IPS-20b (cell line): ENCODE data around the gene UFSP2.

ENCODE experiments used
- H3K27ac ChIP-seq: one replicate; pipeline ENCODE4 v1.5.1; 2013; ENCODE audit warnings: low read length
- H3K27me3 ChIP-seq: 2 replicates; pipeline ENCODE4 v1.6.1; 2013; ENCODE audit warnings: mild to moderate bottlenecking, low read length, inconsistent platforms; ENCODE audit not compliant: insufficient read depth
- H3K36me3 ChIP-seq: 2 replicates; pipeline ENCODE4 v1.6.1; 2013; ENCODE audit warnings: low read depth, mild to moderate bottlenecking, inconsistent platforms, low read length, moderate library complexity; ENCODE audit not compliant: insufficient read depth
- H3K4me1 ChIP-seq: 2 replicates; pipeline ENCODE4 v1.6.1; 2013; ENCODE audit warnings: mild to moderate bottlenecking, control low read depth, inconsistent platforms, low read length, moderate library complexity; ENCODE audit not compliant: insufficient read depth
- H3K4me3 ChIP-seq: 2 replicates; pipeline ENCODE4 v1.5.1; 2013; ENCODE audit warnings: mild to moderate bottlenecking, low read length, inconsistent platforms
- H3K9ac ChIP-seq: 2 replicates; pipeline ENCODE4 v1.6.1; 2013; ENCODE audit warnings: low read depth, mild to moderate bottlenecking, inconsistent platforms, low read length, moderate library complexity
- H3K9me3 ChIP-seq: 2 replicates; pipeline ENCODE4 v1.6.1; 2013; ENCODE audit warnings: mild to moderate bottlenecking, low read depth, low read length, inconsistent platforms; ENCODE audit not compliant: insufficient read depth

UFSP2 gene

DNA sequence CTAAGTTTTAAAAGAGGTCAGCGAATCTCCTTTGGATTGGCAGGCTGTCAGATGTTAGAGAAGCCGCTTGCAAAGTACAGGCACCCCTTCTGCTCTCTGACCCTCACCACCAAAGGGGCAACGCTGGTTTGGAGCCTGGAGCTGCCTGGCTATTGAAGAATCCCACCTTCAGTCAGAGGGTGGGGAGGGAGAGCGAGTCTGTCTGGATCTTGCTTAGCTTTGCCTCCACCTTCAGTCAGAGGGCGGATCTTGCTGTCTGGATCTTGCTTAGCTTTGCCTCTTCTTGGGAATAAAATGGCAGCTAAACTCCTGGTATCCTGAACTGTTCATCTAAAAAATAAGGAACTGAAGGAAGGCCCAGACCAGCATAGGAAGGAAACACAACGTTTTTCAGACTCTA is 38.4 kb upstream of the UFSP2 start:
- H3K27ac ChIP-seq: no peak overlapping the region
- 0 out of 2 replicates have a peak, but pooled peaks cover 2% of the 10 kb centered on the region for H3K27me3 ChIP-seq
- no peaks in the 10 kb centered on the region for H3K9me3 ChIP-seq
- no peak overlapping the region for H3K9ac ChIP-seq
- peaks cover 3% of the 10 kb centered on the region; the same call in 1 of the 2 replicates for H3K4me1 ChIP-seq
- H3K36me3 ChIP-seq: no peaks in the 10 kb centered on the region
- H3K4me3 ChIP-seq: no peak overlapping the region

DNA sequence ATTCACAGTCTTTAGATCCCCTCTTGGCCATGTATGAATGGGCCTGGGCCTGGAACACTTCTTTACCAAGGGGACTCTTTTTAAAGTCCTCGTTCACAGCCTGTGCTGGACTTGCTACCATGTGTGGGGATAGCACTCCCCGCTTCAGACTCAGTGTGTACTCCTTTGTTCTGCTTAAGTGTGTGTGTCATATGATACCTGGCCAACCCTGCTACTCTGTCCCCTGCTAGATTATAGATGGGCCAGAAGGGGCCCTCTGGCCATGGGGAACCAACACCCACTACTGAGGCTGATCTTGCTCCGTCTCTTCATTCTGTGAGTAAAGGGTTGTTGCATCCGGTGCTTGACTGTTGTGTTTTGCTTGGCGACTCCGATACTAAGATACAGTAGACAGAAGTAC is 37.8 kb upstream of the UFSP2 start:
- H3K4me1 ChIP-seq: peaks cover 3% of the 10 kb centered on the region; the same call in 1 of the 2 replicates

DNA sequence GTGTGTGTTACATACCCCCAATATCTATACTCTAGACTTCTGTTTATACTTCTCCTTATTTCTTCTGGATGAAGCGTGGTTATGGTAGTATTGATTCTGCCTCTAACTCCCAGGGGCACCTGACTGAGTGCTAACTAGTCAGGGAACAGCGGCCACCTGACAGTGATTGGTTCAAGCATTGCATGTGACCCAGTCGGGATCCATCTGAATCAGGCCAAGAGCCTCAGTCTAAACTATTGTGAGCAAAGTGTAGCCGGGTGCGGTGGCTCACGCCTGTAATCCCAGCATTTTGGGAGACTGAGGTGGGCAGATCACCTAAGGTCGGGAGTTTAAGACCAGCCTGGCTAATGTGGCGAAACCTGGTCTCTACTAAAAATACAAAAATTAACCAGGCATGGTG is 35.8 kb upstream of the UFSP2 start:
- no peak overlapping the region for H3K9ac ChIP-seq
- H3K27ac ChIP-seq: no peak overlapping the region
- H3K4me3 ChIP-seq: no peak overlapping the region

More for the DNA sequence above, 37.8 kb upstream of the UFSP2 start:
- H3K4me3 ChIP-seq: no peak overlapping the region
- no peaks in the 10 kb centered on the region for H3K9me3 ChIP-seq
- H3K9ac ChIP-seq: no peak overlapping the region
- no peaks in the 10 kb centered on the region for H3K27me3 ChIP-seq
- no peaks in the 10 kb centered on the region for H3K36me3 ChIP-seq
- no peak overlapping the region for H3K27ac ChIP-seq

DNA sequence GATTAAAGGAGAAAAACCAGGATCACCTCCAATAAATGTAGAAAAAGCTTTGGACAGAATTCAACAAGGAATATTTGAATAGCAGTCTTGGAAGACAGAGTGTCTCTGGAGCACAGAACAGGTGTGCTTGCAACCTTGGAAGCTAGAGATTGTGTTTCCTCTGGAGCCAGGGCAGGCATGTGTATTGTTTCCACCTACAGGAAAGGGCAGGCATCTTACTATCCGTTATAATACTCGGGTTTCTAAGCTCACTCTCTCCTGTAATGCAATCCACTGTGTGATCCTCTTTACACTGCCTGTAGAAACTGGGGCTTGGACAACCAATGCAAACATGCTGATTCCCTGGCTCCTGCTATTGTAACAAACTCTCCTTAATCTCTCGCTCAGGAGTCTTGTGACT is 31.4 kb upstream of the UFSP2 start:
- Histone ChIP-seq H3K27me3 (no peaks in the 10 kb centered on the region), H3K9ac (no peak overlapping the region), H3K9me3 (no peaks in the 10 kb centered on the region), H3K27ac (no peak overlapping the region), H3K36me3 (no peaks in the 10 kb centered on the region), H3K4me3 (no peak overlapping the region), H3K4me1 (peaks cover 7% of the 10 kb centered on the region; the same call in 1 of the 2 replicates)

More for the DNA sequence above, 35.8 kb upstream of the UFSP2 start:
- Histone ChIP-seq H3K36me3 (no peaks in the 10 kb centered on the region), H3K9me3 (no peaks in the 10 kb centered on the region), H3K4me1 (peaks cover 9% of the 10 kb centered on the region; the same call in 1 of the 2 replicates), H3K27me3 (no peaks in the 10 kb centered on the region)

DNA sequence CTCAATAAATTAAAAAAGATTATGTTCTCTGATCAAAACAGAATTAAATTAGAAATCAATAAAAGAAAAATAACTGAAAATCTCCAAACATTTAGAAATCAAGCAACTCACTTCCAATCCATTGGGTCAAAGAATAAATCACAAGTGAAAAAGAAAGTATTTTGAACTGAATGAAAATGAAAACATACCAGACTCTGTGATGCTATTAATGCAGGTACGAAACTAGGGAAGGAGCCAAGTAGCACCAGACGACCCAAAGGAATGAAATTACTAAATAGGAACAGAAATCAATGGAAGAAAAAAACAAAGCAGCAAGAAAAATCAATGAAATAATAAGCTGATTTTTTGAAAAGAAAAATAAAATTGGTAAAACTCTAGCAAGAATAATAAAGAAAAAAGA is 30.4 kb upstream of the UFSP2 start:
- no peaks in the 10 kb centered on the region for H3K36me3 ChIP-seq

DNA sequence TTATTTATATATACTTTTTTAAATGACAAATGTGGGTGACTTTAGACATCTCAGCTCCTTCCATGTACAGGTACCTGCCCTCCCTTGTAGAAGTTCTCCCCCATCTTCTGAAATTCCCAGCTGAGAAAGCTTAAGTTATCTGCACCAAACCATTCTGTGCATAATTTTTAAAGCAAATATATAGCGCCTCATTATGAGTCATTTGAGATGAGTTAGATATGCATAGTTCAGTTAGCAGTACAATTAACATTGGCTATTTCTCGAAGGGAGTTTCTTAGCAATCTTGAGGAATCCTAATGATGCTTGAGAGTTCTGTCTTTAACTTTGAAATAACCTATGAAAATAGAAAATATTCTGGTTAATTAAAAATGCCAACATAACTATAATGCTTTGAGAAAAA is 19.4 kb upstream of the UFSP2 start:
- Histone ChIP-seq H3K4me3 (no peak overlapping the region), H3K27me3 (no peaks in the 10 kb centered on the region), H3K4me1 (no peaks in the 10 kb centered on the region), H3K9me3 (no peaks in the 10 kb centered on the region), H3K9ac (no peak overlapping the region), H3K36me3 (no peaks in the 10 kb centered on the region), H3K27ac (no peak overlapping the region)

More for the DNA sequence above, 30.4 kb upstream of the UFSP2 start:
- Histone ChIP-seq H3K27ac (no peak overlapping the region), H3K9me3 (no peaks in the 10 kb centered on the region), H3K9ac (no peak overlapping the region), H3K27me3 (no peaks in the 10 kb centered on the region), H3K4me3 (no peak overlapping the region), H3K4me1 (peaks cover 7% of the 10 kb centered on the region; the same call in 1 of the 2 replicates)

DNA sequence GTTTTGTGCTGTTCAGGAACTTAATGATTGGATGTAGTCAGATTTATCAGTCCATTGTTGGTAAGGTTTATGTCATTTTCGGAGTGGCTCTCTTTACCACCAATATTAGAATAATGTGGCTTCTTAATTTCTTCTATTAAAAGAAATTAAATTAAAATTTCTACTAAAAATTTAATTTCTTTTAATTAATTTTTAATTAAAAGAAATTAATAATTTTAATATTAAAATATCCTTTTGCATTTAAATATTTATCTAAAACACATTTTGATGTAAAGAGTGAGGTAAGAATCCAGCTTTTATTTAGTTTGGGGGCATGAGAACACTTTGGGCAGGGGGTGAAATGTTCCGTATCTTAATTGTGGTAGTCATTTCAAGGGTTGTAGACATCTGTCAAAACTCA is 15.7 kb upstream of the UFSP2 start:
- H3K36me3 ChIP-seq: no peaks in the 10 kb centered on the region
- no peaks in the 10 kb centered on the region for H3K9me3 ChIP-seq
- no peaks in the 10 kb centered on the region for H3K27me3 ChIP-seq
- no peak overlapping the region for H3K4me3 ChIP-seq
- no peak overlapping the region for H3K9ac ChIP-seq
- no peaks in the 10 kb centered on the region for H3K4me1 ChIP-seq
- no peak overlapping the region for H3K27ac ChIP-seq

DNA sequence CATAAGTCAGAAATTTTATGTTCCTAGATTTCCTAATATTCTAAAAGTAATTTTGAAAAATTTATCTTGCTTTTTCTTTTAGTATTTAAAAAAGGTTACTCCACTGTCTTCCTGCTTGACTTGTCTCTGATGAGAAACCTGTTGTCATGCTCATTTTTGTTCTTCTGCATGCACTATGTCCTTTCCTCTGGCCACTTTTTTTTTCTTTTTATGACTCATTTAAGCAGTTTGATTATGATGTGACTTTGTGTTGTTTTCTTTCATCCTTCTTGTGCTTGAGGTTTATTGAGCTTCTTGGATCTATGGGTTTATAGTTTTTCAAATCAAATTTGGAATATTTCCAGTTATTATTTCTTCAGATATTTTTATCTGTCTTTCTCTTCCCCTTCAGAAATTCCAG is 12.0 kb upstream of the UFSP2 start:
- H3K4me1 ChIP-seq: no peaks in the 10 kb centered on the region
- no peaks in the 10 kb centered on the region for H3K9me3 ChIP-seq
- no peaks in the 10 kb centered on the region for H3K27me3 ChIP-seq
- H3K9ac ChIP-seq: no peak overlapping the region
- H3K4me3 ChIP-seq: no peak overlapping the region
- H3K36me3 ChIP-seq: no peaks in the 10 kb centered on the region
- H3K27ac ChIP-seq: no peak overlapping the region

DNA sequence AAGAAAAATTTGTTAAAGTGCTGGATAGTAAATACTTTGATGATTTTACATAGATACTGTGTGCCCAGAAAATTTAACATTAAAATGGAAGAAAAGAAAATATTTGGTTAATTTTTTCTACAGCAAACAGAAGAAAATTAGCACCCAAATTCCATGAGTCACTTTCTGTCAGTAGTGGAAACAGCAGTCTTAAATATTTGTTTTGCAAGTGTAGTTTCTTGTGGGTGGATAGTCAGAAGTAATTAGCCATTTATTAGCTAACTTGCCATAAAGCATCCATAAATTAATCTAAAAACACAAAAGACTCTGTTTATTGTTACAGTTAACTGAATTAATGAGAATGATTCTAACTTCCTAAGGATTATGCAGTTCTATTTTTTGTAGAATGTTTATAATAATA is 9.7 kb upstream of the UFSP2 start:
- Histone ChIP-seq H3K27me3 (no peaks in the 10 kb centered on the region), H3K4me3 (no peak overlapping the region), H3K9ac (no peak overlapping the region), H3K4me1 (no peaks in the 10 kb centered on the region), H3K9me3 (no peaks in the 10 kb centered on the region), H3K27ac (no peak overlapping the region), H3K36me3 (no peaks in the 10 kb centered on the region)

DNA sequence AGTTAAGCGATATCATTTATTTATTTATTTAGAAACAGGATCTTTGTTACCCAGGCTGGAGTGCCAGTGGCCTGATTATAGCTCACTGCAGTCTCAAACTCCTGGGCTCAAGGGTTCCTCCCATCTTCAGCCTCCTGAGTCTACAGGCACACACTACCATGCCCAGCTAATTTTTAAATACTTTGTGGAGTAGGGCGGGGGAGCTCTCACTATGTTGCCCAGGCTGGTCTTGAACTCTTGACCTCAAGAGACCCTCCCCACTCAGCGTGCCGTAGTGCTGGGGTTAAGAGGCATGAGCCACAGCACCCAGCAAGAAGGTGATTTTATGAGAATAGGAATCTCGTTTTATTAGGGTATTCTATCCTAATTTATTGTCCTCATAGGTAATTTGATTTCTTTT is 3.9 kb upstream of the UFSP2 start:
- peaks cover 6% of the 10 kb centered on the region for H3K4me1 ChIP-seq
- H3K27me3 ChIP-seq: no peaks in the 10 kb centered on the region
- H3K27ac ChIP-seq: no peak overlapping the region

DNA sequence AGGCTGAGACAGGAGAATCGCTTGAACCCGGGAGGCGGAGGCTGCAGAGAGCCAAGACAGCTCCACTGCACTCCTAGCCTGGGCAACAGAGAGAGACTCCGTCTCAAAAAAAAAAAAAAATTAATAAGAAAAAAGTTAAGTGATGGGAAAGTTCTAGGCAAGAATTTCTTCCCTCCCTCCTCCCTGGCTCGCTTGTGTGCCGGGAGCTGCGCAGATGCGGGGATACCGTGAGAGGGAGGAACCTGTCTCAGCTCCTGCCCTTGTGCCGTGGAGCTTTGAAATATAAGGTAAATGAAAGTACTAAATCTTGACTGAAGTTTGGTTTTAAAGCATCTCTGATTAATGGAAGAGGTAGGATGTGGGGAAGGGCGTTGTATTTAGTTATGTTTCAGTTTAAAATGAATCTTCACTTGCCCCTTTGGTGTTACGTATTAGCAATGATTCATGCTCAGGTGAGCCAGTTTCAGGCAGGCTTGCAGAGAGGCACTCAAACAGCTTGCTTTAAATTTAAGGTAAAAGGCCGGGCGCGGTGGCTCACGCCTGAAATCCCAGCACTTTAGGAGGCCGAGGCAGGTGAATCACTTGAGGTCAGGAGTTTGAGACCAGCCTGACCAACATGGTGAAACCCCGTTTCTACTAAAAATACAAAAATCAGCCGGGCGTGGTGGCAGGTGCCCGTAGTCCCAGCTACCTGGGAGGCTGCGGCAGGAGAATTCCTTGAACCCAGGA is 1.4 kb upstream of the UFSP2 start:
- Histone ChIP-seq H3K27me3 (no peaks in the 10 kb centered on the region), H3K27ac (no peak overlapping the region), H3K9me3 (no peaks in the 10 kb centered on the region), H3K4me1 (peaks cover 7% of the 10 kb centered on the region), H3K4me3 (no peak overlapping the region), H3K9ac (no peak overlapping the region), H3K36me3 (no peaks in the 10 kb centered on the region; the same call in 1 of the 2 replicates)

More for the DNA sequence above, 3.9 kb upstream of the UFSP2 start:
- Histone ChIP-seq H3K36me3 (no peaks in the 10 kb centered on the region), H3K9me3 (no peaks in the 10 kb centered on the region), H3K9ac (no peak overlapping the region), H3K4me3 (no peak overlapping the region)

DNA sequence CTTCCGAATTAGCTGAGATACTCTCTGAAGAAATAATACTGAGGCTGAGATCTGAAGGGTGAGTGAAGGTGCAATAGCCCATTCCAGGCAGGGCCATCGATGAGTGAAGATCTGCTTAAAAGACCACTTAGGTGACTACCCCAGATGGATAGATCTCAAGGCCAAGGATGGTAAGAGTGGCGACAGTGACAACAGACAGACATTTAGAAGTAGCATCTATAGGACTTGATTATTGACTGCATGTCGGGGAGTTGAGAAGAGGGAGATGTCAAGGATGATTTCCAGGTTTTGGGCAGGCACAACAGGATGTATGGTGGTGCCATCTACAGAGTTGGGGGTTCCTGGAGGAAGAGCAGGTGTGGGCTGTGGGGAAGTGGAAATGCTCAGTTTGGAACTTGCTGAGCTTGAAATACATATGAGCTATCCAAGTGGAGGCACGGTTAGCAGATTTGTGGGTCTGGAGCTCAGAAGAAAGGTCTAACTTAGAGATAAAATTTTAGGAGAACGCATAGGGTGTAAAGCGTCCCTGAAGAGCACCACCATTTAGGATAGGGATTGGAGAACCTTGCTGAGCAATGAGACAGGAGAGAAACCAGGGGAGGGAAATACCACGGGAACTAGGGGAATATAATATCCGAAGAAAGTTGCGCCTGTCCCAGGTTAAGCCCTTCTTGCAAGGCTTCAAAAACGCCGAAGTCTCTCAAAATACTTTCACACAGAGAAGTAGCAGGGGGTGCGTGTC is 688 bp downstream of the UFSP2 start:
- Histone ChIP-seq H3K27ac (peak overlapping the region; percentile 19), H3K27me3 (no peaks in the 10 kb centered on the region)

More for the DNA sequence above, 688 bp downstream of the UFSP2 start:
- peak overlapping the region; percentile 99 for H3K4me3 ChIP-seq
- H3K9ac ChIP-seq: peak overlapping the region; percentile 84
- H3K4me1 ChIP-seq: peaks cover 7% of the 10 kb centered on the region
- no peaks in the 10 kb centered on the region for H3K9me3 ChIP-seq
- no peaks in the 10 kb centered on the region; the same call in 1 of the 2 replicates for H3K36me3 ChIP-seq
